KOPT-K1 (cell line): ENCODE results near the gene ARMS2.

ENCODE experiments used
- H3K27ac ChIP-seq: fragments of 200-600 bp; sonication (generic); 2 replicates; pipeline ENCODE4 v1.5.1; 2016; ENCODE audit warnings: antibody characterized with exemption, mild to moderate bottlenecking, low read depth, low read length; ENCODE audit not compliant: poor library complexity, severe bottlenecking
- H3K36me3 ChIP-seq: fragments of 200-600 bp; sonication (generic); 2 replicates; pipeline ENCODE4 v1.5.1; 2017; ENCODE audit warnings: antibody characterized with exemption, mild to moderate bottlenecking, low read length, moderate library complexity; ENCODE audit not compliant: insufficient read depth
- H3K9me3 ChIP-seq: fragments of 200-600 bp; sonication (generic); 2 replicates; pipeline ENCODE4 v1.5.1; 2017; ENCODE audit warnings: antibody characterized with exemption, low read length, mild to moderate bottlenecking; ENCODE audit not compliant: insufficient read depth, poor library complexity, severe bottlenecking

Gene ARMS2

DNA sequence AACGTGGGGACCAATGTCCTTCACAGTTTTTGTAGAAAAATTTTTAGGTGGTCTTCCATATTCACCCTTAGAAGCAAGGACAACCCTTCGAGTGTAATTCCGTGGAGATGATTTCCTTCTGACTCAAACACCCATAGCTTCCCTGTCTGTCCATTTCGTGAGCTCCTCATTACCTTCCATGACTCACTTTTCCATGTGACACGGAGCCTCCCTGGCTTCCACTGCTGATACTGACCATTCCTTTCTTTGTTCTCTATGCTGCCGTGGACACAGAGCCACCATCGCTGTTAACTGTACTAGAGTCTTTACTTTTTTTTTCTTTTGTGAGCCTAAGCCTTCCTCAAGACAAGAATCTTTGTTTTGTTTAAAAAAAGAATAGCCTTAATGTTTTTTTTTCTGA lies 12.5 kb upstream of the ARMS2 start:
- H3K36me3 ChIP-seq = no peaks in the 10 kb centered on the region
- no peaks in the 10 kb centered on the region for H3K9me3 ChIP-seq
- no peak overlapping the region for H3K27ac ChIP-seq

- no peaks in the 10 kb centered on the region for H3K9me3 ChIP-seq
- no peak overlapping the region for H3K27ac ChIP-seq
- H3K36me3 ChIP-seq = no peaks in the 10 kb centered on the region
Observed at GRCh38 chr10:122445469-122445868, 9.0 kb upstream of the ARMS2 start.

DNA sequence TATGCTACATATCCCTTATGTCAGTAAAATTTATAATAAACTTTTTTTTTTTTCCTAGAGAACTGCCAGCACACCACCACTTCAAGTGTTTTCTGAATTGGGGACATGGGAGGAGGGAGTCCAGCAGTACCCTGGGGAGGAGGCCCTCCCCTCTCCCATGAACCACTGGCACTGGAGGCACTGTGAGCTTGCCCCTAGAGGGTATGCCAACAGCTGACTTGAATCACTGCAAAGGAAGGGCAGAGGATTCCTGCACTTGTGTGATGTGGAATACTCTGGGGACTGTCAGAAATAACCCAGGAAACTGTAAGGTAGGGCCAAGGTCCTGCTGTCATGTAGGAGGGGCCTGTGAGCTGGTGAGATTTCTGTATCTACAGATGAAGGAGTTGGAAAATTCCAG lies 8.5 kb upstream of the ARMS2 start:
- no peaks in the 10 kb centered on the region for H3K9me3 ChIP-seq
- H3K36me3 ChIP-seq = no peaks in the 10 kb centered on the region
- H3K27ac ChIP-seq = no peak overlapping the region

- Histone ChIP-seq H3K9me3 (no peaks in the 10 kb centered on the region), H3K36me3 (no peaks in the 10 kb centered on the region)
Observed at GRCh38 chr10:122446668-122447423, 7.6 kb upstream of the ARMS2 start.

GRCh38 chr10:122448600-122448999 lies 5.9 kb upstream of the ARMS2 start:
- H3K9me3 ChIP-seq = no peaks in the 10 kb centered on the region
- no peaks in the 10 kb centered on the region for H3K36me3 ChIP-seq
- no peak overlapping the region for H3K27ac ChIP-seq

More at GRCh38 chr10:122446668-122447423, 7.6 kb upstream of the ARMS2 start:
- H3K27ac ChIP-seq = no peak overlapping the region

DNA sequence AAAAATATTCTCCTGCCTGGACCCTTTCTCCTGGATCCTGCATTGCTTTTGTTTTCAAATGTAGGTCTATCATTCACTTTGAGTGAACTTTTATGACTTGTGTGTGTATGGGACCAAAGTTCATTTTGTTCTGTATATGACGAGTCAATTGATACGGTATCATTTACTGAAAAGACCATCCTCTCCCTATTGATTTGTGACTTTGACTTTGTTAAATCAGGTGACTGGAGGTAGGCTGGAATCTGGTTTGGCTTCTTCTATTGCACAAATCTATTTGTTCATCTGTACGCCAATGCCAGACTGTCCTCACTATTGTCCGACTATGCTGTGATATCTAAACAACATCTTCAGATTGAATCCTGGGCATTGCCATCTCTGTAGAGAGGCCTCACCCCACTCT lies 5.3 kb upstream of the ARMS2 start:
- Histone ChIP-seq H3K36me3 (no peaks in the 10 kb centered on the region), H3K27ac (no peak overlapping the region), H3K9me3 (no peaks in the 10 kb centered on the region)

GRCh38 chr10:122450353-122450990 lies 4.0 kb upstream of the ARMS2 start:
- H3K9me3 ChIP-seq = no peaks in the 10 kb centered on the region
- H3K36me3 ChIP-seq = no peaks in the 10 kb centered on the region
- no peak overlapping the region for H3K27ac ChIP-seq

GRCh38 chr10:122454071-122454470 lies 382 bp upstream of the ARMS2 start:
- H3K27ac ChIP-seq = no peak overlapping the region

GRCh38 chr10:122455376-122456079 lies 1.1 kb downstream of the ARMS2 start:
- H3K9me3 ChIP-seq = no peaks in the 10 kb centered on the region
- H3K27ac ChIP-seq = no peak overlapping the region
- H3K36me3 ChIP-seq = no peaks in the 10 kb centered on the region

More at GRCh38 chr10:122454071-122454470, 382 bp upstream of the ARMS2 start:
- H3K9me3 ChIP-seq = no peaks in the 10 kb centered on the region
- H3K36me3 ChIP-seq = no peaks in the 10 kb centered on the region

- Histone ChIP-seq H3K27ac (no peak overlapping the region), H3K9me3 (no peaks in the 10 kb centered on the region), H3K36me3 (no peaks in the 10 kb centered on the region)
Observed at GRCh38 chr10:122457934-122458333, 3.5 kb downstream of the ARMS2 start.

DNA sequence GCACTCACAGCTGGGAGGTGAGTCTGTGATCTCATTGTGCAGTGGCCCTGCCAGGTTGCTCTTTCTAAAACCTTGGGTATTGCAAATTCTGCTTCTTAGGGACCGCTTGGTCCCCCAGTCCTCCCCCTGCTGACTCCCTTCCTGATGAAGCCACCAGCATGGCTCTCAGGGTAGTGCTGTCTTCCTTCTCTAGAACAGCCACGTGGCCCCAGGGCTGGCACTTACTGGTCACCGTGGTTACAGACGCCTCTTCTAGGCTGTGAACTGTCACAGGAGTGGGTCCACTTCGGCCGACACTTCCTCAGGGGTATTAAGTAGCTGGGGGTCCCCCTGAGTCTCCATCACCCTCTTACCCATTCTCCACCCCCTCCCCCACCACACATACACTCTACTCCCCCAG lies 4.2 kb downstream of the ARMS2 start:
- no peaks in the 10 kb centered on the region for H3K36me3 ChIP-seq
- H3K9me3 ChIP-seq = no peaks in the 10 kb centered on the region
- H3K27ac ChIP-seq = no peak overlapping the region

GRCh38 chr10:122459561-122460273 lies 5.3 kb downstream of the ARMS2 start:
- Histone ChIP-seq H3K36me3 (no peaks in the 10 kb centered on the region), H3K9me3 (no peaks in the 10 kb centered on the region), H3K27ac (no peak overlapping the region)

DNA sequence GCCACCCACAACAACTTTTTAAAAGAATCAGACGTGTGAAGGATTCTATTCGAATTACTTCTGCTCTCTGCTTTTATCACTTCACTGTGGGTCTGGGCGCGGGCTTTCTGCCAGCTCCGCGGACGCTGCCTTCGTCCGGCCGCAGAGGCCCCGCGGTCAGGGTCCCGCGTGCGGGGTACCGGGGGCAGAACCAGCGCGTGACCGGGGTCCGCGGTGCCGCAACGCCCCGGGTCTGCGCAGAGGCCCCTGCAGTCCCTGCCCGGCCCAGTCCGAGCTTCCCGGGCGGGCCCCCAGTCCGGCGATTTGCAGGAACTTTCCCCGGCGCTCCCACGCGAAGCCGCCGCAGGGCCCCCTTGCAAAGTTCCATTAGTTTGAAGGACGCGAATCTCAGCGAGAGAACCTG lies 6.4 kb downstream of the ARMS2 start:
- no peaks in the 10 kb centered on the region for H3K9me3 ChIP-seq
- no peaks in the 10 kb centered on the region for H3K36me3 ChIP-seq
- no peak overlapping the region for H3K27ac ChIP-seq

DNA sequence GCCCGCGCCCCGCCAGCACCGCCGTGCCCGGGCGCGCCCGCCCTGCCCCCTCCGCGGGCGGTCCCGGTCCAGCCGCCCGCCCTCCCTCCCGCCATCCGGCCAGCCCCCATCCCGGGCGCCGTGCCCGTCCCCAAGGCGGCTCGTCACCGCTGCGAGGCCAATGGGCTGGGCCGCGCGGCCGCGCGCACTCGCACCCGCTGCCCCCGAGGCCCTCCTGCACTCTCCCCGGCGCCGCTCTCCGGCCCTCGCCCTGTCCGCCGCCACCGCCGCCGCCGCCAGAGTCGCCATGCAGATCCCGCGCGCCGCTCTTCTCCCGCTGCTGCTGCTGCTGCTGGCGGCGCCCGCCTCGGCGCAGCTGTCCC lies 6.9 kb downstream of the ARMS2 start, which contains the start of gene HTRA1:
Gene HTRA1 (plus strand): TSS at position 187 of the 362 bp plus-strand sequence. CDS start 100 bp downstream, at position 287.
- Histone ChIP-seq H3K9me3 (no peaks in the 10 kb centered on the region), H3K36me3 (no peaks in the 10 kb centered on the region), H3K27ac (no peak within 1 kb of the TSS)
